GM19238 (cell line): Measurements from ENCODE around the gene GRB2.
"Not testable (repeated sequence)": the region's sequence is repeated elsewhere in the genome, so short reads cannot be mapped to it uniquely, and the experiment has no call there.

Experiments
- DNase-seq: peaks from one replicate; pipeline ENCODE4 v3.0.0; 2011; ENCODE audit warnings: low spot score; ENCODE audit not compliant: insufficient read length

Gene GRB2

DNA sequence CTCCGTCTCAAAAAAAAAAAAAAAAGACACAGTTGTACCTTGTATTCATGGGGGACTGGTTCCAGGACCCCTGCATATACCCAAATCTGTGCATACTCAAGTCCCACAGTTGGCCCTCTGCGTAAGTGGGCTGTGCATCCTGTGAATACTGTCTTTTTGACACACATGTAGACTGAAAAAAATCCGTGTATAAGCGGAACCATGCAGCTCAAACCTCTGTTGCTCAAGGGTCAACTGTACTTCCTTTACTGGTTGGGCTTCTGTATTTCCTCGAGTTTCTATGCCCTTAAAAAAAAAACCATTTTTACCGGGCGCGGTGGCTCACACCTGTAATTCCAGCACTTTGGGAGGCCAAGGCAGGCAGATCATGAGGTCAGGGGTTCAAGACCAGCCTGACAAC lies 52.3 kb downstream of the GRB2 start:
- DNase-seq = no peak

- no peak for DNase-seq
Observed at GRCh38 chr17:75352079-75352569, 53.4 kb downstream of the GRB2 start.

DNA sequence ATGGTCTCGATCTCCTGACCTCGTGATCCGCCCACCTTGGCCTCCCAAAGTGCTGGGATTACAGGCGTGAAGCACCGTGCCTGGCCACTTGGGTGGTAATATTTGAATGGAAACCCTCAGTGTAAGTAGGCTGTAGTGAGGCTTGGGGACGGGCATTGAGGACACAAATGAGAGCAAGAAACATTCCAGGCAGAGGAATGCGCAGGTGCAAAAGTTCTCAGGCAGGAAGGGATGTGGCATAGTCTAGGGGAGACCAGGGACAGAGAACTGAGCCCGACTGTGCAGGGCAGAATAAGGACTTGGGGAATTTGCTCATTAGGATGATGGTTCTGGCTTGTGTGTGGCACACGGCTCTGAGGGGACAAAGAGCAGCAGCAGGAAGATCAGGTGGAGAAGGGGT lies 54.8 kb downstream of the GRB2 start:
- DNase-seq = no peak

DNA sequence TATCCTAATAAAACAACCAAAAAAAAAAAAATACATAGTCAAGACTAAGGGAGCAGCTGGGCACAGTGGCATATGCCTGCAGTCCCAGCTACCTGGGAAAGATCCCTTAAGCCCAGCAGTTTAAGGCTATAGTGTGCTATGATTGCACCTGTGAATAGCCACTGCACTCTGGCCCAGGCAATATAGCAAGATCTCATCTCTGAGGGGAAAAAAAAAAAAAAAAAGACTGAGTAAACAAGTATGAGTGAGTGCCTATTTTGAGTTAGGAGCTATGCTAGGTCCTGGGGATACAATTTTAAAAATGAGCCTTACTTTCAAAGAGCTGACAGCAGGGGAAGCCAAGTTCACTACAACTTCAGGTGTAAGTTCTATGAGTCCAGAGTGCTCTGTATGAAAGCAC lies 55.4 kb downstream of the GRB2 start:
- DNase-seq = no peak

- DNase-seq = no peak
Observed at GRCh38 chr17:75349589-75349988, 55.9 kb downstream of the GRB2 start.

DNA sequence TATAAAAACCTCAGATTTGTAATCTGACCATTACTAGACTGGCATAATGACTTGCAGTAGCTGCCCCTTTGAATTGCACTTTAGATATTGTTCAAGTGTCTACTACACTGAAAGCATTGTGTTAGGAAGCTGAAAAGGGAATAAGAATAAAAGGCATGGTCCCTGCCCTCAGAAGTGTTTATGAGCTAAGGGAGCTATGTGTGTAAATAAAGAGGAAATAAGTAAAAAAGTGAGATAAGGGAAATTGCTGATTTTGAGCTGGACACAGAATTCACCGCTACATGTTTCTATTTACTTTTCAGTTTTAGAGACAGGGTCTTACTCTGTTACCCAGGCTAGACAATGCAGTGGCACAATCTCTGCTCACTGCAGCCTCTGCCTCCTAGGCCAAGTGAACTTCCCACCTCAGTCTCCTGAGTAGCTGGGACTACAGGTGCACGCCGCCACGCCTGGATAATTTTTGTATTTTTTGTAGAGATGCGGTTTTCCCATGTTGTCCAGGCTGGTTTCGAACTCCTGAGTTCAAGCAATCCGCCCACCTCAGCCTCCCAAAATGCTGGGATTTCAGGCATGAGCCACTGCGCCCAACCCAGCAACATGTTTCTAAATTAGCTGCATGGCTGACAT lies 57.0 kb downstream of the GRB2 start:
- no peak for DNase-seq

DNA sequence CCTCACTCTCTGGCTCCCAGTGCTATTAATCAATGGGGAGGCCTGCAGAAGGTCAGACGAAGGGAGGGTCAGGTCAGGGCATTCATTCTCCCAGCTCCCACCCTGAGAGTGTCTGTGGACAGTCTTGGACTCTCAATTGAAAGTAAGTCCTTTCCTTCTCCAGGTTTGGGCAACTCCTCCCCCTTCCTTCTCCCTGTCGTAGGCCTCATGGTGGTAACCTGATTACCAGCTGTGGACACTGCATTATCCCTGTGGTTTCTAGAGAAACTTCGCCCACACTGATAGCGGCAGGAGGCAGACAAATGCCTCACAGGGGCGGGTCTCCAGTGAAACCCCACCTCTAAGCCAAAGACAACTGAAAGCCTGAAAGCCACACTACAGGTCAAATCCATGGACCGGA lies 58.6 kb downstream of the GRB2 start:
- no peak for DNase-seq

DNA sequence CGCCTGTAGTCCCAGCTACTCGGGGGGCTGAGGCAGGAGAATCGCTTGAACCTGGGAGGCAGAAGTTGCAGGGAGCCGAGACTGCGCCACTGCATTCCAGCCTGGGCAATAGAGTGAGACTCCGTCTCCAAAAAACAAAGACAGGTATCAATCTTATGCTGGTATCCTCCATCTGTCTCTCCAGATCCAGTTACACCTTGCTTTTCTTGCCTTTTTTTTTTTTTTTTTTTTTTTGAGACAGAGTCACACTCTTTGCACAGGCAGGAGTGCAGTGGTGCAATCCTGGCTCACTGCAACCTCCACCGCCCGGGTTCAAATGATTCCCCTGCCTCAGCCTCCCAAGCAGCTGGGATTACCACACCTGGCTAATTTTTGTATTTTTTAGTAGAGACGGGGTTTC lies 59.1 kb downstream of the GRB2 start:
- DNase-seq = not testable (repeated sequence)

- DNase-seq = peak; percentile 28
Observed at GRCh38 chr17:75345514-75346167, 59.8 kb downstream of the GRB2 start.

- DNase-seq = no peak
Observed at GRCh38 chr17:75344666-75345065, 60.8 kb downstream of the GRB2 start.

DNA sequence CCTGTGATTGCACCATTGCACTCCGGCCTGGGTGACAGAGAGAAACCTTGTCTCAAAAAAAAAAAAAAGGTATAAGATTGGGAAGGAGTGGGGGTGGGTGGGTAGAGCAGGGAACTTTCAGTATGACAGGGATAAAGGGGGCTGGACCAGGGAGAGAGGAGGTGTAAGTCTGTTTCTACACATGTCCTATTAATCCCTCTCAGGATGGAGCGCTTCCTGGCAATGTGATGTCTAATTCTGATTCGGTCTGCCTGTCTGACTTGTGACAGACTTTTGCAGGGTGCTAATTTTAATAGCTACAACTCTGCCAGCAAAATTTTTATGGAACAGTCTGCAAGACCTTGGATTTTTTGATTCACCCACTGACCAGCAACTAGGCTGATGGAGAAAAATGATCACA lies 62.5 kb downstream of the GRB2 start:
- no peak for DNase-seq

DNA sequence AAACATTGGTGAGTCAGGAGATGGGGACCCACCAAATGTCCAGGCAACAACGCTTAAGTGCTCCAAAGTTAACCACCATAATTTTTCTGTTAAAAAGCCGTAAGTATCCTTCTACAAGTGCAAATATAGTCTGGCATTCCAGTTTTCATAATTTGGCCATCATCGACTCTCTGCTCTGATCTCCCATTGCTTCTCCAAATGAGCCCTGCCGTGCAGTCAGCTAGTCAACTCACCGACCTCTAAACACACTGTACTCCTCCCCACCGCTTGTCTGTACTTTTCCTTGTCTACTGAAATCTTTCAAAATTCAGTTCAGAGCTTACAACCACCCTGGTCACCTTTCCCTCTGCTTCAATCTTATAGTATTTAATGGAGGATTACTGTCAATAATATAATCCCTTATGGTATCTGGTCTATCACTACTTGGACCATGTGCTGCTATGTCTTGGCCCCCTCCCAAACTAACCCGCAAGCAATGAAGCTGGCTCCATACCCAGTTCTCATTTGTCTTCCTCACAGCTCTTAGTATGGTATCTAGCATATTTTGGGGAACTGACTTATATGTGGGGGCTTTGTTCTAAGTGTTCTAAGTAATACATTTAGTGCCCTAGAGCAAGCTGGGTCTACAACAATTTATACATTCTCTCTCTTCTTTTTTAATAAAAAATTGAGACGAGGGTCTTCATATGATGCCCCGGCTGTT lies 63.5 kb downstream of the GRB2 start:
- no peak for DNase-seq

- DNase-seq = no peak
Observed at GRCh38 chr17:75340631-75341030, 64.8 kb downstream of the GRB2 start.

DNA sequence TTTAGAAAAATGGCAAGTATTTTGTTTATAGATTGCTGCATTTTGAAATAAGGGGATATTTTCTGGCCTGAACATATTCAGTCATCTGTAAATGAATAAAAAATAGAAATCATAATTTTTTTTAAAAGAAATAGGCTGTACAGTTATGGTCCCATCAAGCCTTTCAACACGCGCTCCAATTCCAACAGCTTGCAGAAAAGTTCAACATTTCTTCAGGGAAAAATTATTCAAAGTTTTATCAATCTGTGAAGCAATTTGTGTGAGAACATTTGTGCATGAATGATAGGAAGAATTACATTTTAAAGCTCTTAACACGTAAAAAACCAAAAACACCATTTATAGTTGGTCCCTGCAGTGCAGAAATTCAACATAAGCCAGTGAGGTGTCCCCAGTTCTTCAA lies 65.5 kb downstream of the GRB2 start:
- no peak for DNase-seq

GRCh38 chr17:75338335-75338734 lies 67.1 kb downstream of the GRB2 start:
- no peak for DNase-seq

GRCh38 chr17:75335315-75335714 lies 70.2 kb downstream of the GRB2 start:
- no peak for DNase-seq

- no peak for DNase-seq
Observed at GRCh38 chr17:75334723-75335122, 70.8 kb downstream of the GRB2 start.

DNA sequence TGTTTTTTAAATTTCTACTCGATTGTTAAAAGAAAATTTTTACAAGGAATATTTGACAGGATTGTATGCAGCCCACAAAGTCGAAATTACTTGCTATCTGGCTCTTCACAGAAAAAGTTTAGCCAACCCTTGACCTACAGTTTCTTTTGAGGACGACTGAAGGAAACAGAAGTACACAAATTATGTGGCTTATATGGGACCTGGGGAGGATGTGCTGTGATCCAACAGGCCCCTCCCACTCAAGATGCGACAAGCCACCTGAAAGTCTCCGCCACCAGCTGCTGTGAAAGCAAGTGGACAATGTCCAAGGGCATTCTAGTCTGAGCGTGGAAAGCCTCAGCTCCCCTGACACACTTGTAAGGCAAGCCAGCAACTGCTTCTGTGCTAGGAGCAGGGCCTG lies 73.8 kb downstream of the GRB2 start:
- no peak for DNase-seq

DNA sequence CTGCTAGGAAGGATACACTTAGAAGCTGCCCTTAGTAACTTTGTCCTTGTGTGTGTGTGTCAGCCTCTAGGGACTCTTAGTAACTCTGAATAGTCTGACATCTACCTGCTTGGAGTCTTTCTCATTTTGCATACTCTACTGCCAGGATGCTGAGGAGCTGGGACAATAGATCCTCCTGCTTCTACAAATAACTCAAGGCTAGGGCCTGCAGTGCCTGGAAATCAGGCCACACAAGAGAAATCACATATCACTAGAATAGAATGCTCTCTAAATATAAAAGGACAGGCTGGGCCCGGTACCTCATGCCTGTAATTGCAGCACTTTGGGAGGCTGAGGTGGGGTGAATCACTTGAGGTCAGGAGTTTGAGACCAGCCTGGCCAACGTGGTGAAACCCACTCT lies 77.7 kb downstream of the GRB2 start:
- DNase-seq = no peak

GRCh38 chr17:75326226-75326848 lies 79.1 kb downstream of the GRB2 start:
- DNase-seq = no peak

GRCh38 chr17:75325827-75326225 lies 79.7 kb downstream of the GRB2 start:
- DNase-seq = no peak

DNA sequence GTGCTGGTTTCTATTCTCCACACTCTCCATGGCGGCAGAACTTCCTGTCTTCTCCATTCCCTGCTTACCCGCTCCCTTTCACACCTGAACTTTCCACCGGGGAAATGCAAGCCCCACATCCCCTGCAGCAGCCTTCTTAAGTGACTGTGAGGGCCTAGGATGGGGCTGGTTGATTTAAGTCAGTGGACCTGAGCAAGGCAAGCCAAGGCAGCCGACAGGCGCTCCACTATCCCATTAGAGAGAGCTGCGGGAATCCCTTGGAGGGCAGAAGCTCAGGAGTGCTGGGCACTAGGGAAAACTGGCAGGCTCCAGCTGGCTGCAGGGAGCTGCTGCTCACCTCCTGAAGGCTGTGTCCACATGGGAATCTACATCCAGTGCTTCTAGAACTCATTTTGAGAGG lies 80.1 kb downstream of the GRB2 start:
- DNase-seq = no peak
